WTC11 (cell line): ENCODE results near the gene UBN1. TPM values are rescaled to one million over a fixed set of nuclear protein-coding genes. Genes with fewer than 3 reads are reported as not detected.

Experiments used
- ATAC-seq: fragments of 200-7000 bp; cut with Tn5 transposase; 2 replicates; pipeline ENCODE4 v1.10.0; 2021; ENCODE audit warnings: mild to moderate bottlenecking, moderate library complexity
- CTCF ChIA-PET: fragments of 300-600 bp; sonication (Branson Sonifier 250); formaldehyde crosslinking; loops from one replicate; lab custom pipeline; 2021; ENCODE audit warnings: antibody characterized with exemption; lab: Charles Lee
- POLR2A ChIA-PET: fragments of 350-600 bp; sonication (Branson Sonifier 250); formaldehyde crosslinking; loops from one replicate; lab custom pipeline; 2021; ENCODE audit warnings: antibody characterized with exemption; lab: Charles Lee
- DNase-seq: peaks from one replicate; pipeline ENCODE4 v3.0.0; 2021; ENCODE audit warnings: low spot score
- H3K27ac Mint-ChIP-seq: 2 replicates; pipeline ENCODE4 v1.8.0; 2021; ENCODE audit warnings: mixed read lengths
- H3K27me3 Mint-ChIP-seq: 2 replicates; pipeline ENCODE4 v1.8.0; 2021; ENCODE audit warnings: low read depth, mild to moderate bottlenecking, moderate library complexity, mixed read lengths
- H3K36me3 Mint-ChIP-seq: 2 replicates; pipeline ENCODE4 v1.8.0; 2021; ENCODE audit warnings: mixed read lengths
- H3K4me1 Mint-ChIP-seq: 2 replicates; pipeline ENCODE4 v1.8.0; 2022; ENCODE audit warnings: mixed read lengths
- H3K4me3 Mint-ChIP-seq: 2 replicates; pipeline ENCODE4 v1.8.0; 2021; ENCODE audit warnings: mild to moderate bottlenecking, moderate library complexity, mixed read lengths
- H3K9me3 Mint-ChIP-seq: 2 replicates; pipeline ENCODE4 v1.8.0; 2021; ENCODE audit warnings: mixed read lengths
- ATF1 ChIP-seq: sonication (generic); formaldehyde crosslinking; IDR thresholded peaks from 2 replicates; pipeline ENCODE4 v1.8.1; 2023; ENCODE audit warnings: mild to moderate bottlenecking, moderate library complexity, missing genetic modification reagents
- CBFB ChIP-seq: sonication (generic); formaldehyde crosslinking; IDR thresholded peaks from 2 replicates; pipeline ENCODE4 v1.8.1; 2022; ENCODE audit warnings: mild to moderate bottlenecking, low read depth, missing genetic modification reagents
- CTCF ChIP-seq: fragments of 200-600 bp; IDR thresholded peaks from 2 replicates; pipeline ENCODE4 v1.8.0; 2022; ENCODE audit warnings: antibody characterized with exemption
- E2F4 ChIP-seq: sonication (generic); formaldehyde crosslinking; IDR thresholded peaks from 2 replicates; pipeline ENCODE4 v1.8.1; 2022; ENCODE audit warnings: low read depth, mild to moderate bottlenecking, moderate library complexity, missing genetic modification reagents, borderline replicate concordance
- ETV6 ChIP-seq: sonication (generic); formaldehyde crosslinking; IDR thresholded peaks from 2 replicates; pipeline ENCODE4 v1.8.1; 2022; ENCODE audit warnings: mild to moderate bottlenecking, missing genetic modification reagents
- FOXK1 ChIP-seq: sonication (generic); formaldehyde crosslinking; IDR thresholded peaks from 2 replicates; pipeline ENCODE4 v1.8.0; 2022; ENCODE audit warnings: mild to moderate bottlenecking, moderate library complexity, missing genetic modification reagents
- MLX ChIP-seq: sonication (generic); formaldehyde crosslinking; IDR thresholded peaks from 2 replicates; pipeline ENCODE4 v1.8.1; 2023; ENCODE audit warnings: mild to moderate bottlenecking, missing genetic modification reagents, moderate library complexity
- NFYB ChIP-seq: sonication (generic); formaldehyde crosslinking; conservative IDR thresholded peaks from 2 replicates; pipeline ENCODE4 v1.8.0; 2022; ENCODE audit warnings: low read depth, missing genetic modification reagents
- SMAD4 ChIP-seq: sonication (generic); formaldehyde crosslinking; IDR thresholded peaks from 2 replicates; pipeline ENCODE4 v1.8.0; 2022; ENCODE audit warnings: mild to moderate bottlenecking, missing genetic modification reagents
- SP1 ChIP-seq: sonication (generic); formaldehyde crosslinking; conservative IDR thresholded peaks from 2 replicates; pipeline ENCODE4 v1.8.1; 2022; ENCODE audit warnings: missing genetic modification reagents
- STAT6 ChIP-seq: sonication (generic); formaldehyde crosslinking; conservative IDR thresholded peaks from 2 replicates; pipeline ENCODE4 v1.8.1; 2023; ENCODE audit warnings: mild to moderate bottlenecking, low read depth, missing genetic modification reagents, moderate library complexity
- TCF7 ChIP-seq: sonication (generic); formaldehyde crosslinking; IDR thresholded peaks from 2 replicates; pipeline ENCODE4 v1.8.0; 2022; ENCODE audit warnings: mild to moderate bottlenecking, low read depth, missing genetic modification reagents, moderate library complexity
- ZMAT4 ChIP-seq: fragments of 250-450 bp; sonication (Bioruptor Pico); IDR thresholded peaks from 2 replicates; pipeline ENCODE4 v1.9.0; 2021; ENCODE audit warnings: mild to moderate bottlenecking
- ZNF138 ChIP-seq: sonication (generic); formaldehyde crosslinking; conservative IDR thresholded peaks from 2 replicates; pipeline ENCODE4 v1.8.1; 2022; ENCODE audit warnings: mild to moderate bottlenecking, moderate library complexity, missing genetic modification reagents
- ZNF416 ChIP-seq: fragments of 250-450 bp; sonication (Bioruptor Pico); IDR thresholded peaks from 2 replicates; pipeline ENCODE4 v1.9.0; 2021; ENCODE audit warnings: mild to moderate bottlenecking, inconsistent platforms
- total RNA-seq: library from RNA; stranded (reverse); gene quantifications from 3 replicates; pipeline ENCODE4 v1.2.3, GENCODE V29; 2021
- TF ChIP-seq, protein P1 (sequence below): sonication (generic); formaldehyde crosslinking; IDR thresholded peaks from 2 replicates; pipeline ENCODE4 v1.8.0; 2022; ENCODE audit warnings: mild to moderate bottlenecking, missing genetic modification reagents
- TF ChIP-seq, protein P2 (sequence below): fragments of 250-450 bp; sonication (Bioruptor Pico); IDR thresholded peaks from 2 replicates; pipeline ENCODE4 v1.9.0; 2021; ENCODE audit warnings: mild to moderate bottlenecking
- TF ChIP-seq, protein P3 (sequence below): fragments of 250-450 bp; sonication (Bioruptor Pico); IDR thresholded peaks from 2 replicates; pipeline ENCODE4 v2.1.2; 2022; ENCODE audit warnings: mild to moderate bottlenecking, moderate library complexity
- TF ChIP-seq, protein P4 (sequence below): sonication (generic); formaldehyde crosslinking; IDR thresholded peaks from 2 replicates; pipeline ENCODE4 v1.8.0; 2023; ENCODE audit warnings: mild to moderate bottlenecking, missing genetic modification reagents

Gene UBN1
- total RNA-seq, 1 experiment from 2014 or later, result 38.5 TPM

- CTCF ChIA-PET, result no interaction called here
- no peak overlapping the region for H3K4me3 Mint-ChIP-seq
- no peak for TF ChIP-seq ATF1
- no peak for TF ChIP-seq STAT6 (CRISPR knock-in tag)
- no peak for TF ChIP-seq MLX (CRISPR knock-in tag)
- TF ChIP-seq FOXK1, result no peak
- TF ChIP-seq, protein P1, sequence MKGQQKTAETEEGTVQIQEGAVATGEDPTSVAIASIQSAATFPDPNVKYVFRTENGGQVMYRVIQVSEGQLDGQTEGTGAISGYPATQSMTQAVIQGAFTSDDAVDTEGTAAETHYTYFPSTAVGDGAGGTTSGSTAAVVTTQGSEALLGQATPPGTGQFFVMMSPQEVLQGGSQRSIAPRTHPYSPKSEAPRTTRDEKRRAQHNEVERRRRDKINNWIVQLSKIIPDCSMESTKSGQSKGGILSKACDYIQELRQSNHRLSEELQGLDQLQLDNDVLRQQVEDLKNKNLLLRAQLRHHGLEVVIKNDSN (CRISPR knock-in tag), result no peak
- TF ChIP-seq, protein P2, sequence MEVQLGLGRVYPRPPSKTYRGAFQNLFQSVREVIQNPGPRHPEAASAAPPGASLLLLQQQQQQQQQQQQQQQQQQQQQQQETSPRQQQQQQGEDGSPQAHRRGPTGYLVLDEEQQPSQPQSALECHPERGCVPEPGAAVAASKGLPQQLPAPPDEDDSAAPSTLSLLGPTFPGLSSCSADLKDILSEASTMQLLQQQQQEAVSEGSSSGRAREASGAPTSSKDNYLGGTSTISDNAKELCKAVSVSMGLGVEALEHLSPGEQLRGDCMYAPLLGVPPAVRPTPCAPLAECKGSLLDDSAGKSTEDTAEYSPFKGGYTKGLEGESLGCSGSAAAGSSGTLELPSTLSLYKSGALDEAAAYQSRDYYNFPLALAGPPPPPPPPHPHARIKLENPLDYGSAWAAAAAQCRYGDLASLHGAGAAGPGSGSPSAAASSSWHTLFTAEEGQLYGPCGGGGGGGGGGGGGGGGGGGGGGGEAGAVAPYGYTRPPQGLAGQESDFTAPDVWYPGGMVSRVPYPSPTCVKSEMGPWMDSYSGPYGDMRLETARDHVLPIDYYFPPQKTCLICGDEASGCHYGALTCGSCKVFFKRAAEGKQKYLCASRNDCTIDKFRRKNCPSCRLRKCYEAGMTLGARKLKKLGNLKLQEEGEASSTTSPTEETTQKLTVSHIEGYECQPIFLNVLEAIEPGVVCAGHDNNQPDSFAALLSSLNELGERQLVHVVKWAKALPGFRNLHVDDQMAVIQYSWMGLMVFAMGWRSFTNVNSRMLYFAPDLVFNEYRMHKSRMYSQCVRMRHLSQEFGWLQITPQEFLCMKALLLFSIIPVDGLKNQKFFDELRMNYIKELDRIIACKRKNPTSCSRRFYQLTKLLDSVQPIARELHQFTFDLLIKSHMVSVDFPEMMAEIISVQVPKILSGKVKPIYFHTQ (CRISPR knock-in tag), result no peak
- TF ChIP-seq NFYB (CRISPR knock-in tag), result no peak
- TF ChIP-seq, protein P3, sequence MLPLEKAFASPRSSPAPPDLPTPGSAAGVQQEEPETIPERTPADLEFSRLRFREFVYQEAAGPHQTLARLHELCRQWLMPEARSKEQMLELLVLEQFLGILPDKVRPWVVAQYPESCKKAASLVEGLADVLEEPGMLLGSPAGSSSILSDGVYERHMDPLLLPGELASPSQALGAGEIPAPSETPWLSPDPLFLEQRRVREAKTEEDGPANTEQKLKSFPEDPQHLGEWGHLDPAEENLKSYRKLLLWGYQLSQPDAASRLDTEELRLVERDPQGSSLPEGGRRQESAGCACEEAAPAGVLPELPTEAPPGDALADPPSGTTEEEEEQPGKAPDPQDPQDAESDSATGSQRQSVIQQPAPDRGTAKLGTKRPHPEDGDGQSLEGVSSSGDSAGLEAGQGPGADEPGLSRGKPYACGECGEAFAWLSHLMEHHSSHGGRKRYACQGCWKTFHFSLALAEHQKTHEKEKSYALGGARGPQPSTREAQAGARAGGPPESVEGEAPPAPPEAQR (CRISPR knock-in tag), result no peak
- TF ChIP-seq CBFB (CRISPR knock-in tag), result no peak
- TF ChIP-seq ETV6, result no peak
- TF ChIP-seq SP1 (CRISPR knock-in tag), result no peak
- no peak for TF ChIP-seq CTCF
- no peak for TF ChIP-seq ZNF138 (CRISPR knock-in tag)
- no peak for TF ChIP-seq ZMAT4 (CRISPR knock-in tag)
- no peak for TF ChIP-seq SMAD4 (CRISPR knock-in tag)
- TF ChIP-seq TCF7 (CRISPR knock-in tag), result no peak
- no peak for TF ChIP-seq ZNF416 (CRISPR knock-in tag)
- no peak for TF ChIP-seq E2F4
- TF ChIP-seq, protein P4, sequence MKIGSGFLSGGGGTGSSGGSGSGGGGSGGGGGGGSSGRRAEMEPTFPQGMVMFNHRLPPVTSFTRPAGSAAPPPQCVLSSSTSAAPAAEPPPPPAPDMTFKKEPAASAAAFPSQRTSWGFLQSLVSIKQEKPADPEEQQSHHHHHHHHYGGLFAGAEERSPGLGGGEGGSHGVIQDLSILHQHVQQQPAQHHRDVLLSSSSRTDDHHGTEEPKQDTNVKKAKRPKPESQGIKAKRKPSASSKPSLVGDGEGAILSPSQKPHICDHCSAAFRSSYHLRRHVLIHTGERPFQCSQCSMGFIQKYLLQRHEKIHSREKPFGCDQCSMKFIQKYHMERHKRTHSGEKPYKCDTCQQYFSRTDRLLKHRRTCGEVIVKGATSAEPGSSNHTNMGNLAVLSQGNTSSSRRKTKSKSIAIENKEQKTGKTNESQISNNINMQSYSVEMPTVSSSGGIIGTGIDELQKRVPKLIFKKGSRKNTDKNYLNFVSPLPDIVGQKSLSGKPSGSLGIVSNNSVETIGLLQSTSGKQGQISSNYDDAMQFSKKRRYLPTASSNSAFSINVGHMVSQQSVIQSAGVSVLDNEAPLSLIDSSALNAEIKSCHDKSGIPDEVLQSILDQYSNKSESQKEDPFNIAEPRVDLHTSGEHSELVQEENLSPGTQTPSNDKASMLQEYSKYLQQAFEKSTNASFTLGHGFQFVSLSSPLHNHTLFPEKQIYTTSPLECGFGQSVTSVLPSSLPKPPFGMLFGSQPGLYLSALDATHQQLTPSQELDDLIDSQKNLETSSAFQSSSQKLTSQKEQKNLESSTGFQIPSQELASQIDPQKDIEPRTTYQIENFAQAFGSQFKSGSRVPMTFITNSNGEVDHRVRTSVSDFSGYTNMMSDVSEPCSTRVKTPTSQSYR, result no peak
- no peak for ATAC-seq
- POLR2A ChIA-PET, result no interaction called here
- peaks cover 8% of the 10 kb centered on the region for H3K9me3 Mint-ChIP-seq
- H3K27me3 Mint-ChIP-seq, result no peaks in the 10 kb centered on the region; the same call in 1 of the 2 replicates
- peaks cover 33% of the 10 kb centered on the region for H3K4me1 Mint-ChIP-seq
- no peak for DNase-seq
- peaks cover 12% of the 10 kb centered on the region for H3K36me3 Mint-ChIP-seq
- no peak overlapping the region for H3K27ac Mint-ChIP-seq
Observed at GRCh38 chr16:4927661-4928060, 80.4 kb downstream of the UBN1 start.
